ENCODE measurements around the gene NDST1. TPM values are rescaled to one million over a fixed set of nuclear protein-coding genes. Genes with fewer than 3 reads are reported as not detected.

The NDST1 gene
- total and polyA plus RNA-seq, 2 of the 8 experiments (the other 6 are each of a cell fraction or from before 2014, with no cell fraction given) = 27.0 to 72.0 TPM

DNA sequence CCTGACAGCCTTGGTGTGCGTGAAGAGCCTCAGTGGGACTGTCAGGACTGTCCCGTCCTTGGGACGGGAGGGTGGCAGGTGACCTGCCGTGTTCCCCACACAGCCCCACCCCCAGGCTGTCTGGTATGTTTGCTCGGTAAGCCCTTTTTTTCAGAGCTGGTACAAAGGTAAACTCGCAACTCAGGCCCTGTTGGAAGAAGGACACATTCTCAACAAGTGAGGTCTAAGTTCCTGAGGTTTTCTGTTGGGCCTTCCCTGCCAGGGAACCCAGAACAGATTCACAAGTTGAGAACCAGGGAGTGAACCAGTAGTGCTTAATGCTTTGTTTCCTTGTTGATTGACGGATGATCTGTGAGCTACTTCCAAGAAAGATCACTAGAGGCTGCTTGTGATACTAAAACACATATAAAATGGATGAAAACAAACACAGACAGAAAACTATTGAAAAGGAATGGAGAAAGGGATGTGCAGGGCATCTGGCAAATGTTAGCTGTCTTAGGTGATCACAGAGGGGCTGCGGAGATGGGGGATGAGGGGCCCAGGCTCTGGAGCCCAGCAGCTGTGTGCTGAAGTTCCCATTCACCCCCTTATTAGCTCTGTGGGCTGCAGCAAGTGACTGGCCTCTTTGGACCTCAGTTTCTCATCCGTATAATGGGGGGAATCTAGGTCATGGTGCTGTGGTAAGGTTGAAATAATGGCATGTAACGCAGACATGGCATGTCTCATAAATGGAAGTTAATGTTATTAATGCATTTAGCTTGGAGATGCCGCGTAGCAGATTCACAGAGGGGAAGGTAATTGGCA, 2.7 kb downstream of the NDST1 start:
- H3K56ac ChIP-seq (replicated peaks; ENCODE audit: insufficient read length, low read depth, low read length) = no peak overlapping the region
- no peak overlapping the region for H4K8ac ChIP-seq (ENCODE audit: extremely low read depth, insufficient read depth, low read length)
- ChIA-PET POLR2A (ENCODE audit: partially characterized antibody) (interaction anchor here (0.6 to 4.8 kb wide), 11 partner anchors 9 to 66 kb away, joined by 3 to 31 read pairs (median 4); no protein-coding TSS in a partner anchor), CTCF (ENCODE audit: partially characterized antibody) (interaction anchor here (0.5 to 32.0 kb wide), 9 partner anchors 18 to 868 kb away, joined by 3 to 571 read pairs (median 11); partner anchors contain the start of genes NDST1 and RPS14)
- peaks cover 21 to 41% (median 30%) of the 10 kb centered on the region in 4 experiments for H3K4me1 ChIP-seq (replicated peaks in 1 of 4; ENCODE audit: control insufficient read depth in 3 of 4, insufficient read depth in 4 of 4, low read length in 3 of 4)
- no peaks in the 10 kb centered on the region for H3K9me3 ChIP-seq (ENCODE audit: insufficient read depth in 2 of 2, low read depth in 1 of 2, low read length in 1 of 2)
- H3K4me3 ChIP-seq (ENCODE audit: extremely low read depth in 1 of 4, insufficient read depth in 2 of 4, low read depth in 3 of 4, low read length in 4 of 4) = no peak overlapping the region
- H2BK120ac ChIP-seq (replicated peaks; ENCODE audit: low read depth, low read length) = no peak overlapping the region
- no peak overlapping the region for H2AK5ac ChIP-seq (ENCODE audit: low read depth, low read length)
- H2BK5ac ChIP-seq (ENCODE audit: low read depth, low read length) = peak overlapping the region; percentile 36; the same call in 1 of the 2 replicates
- peak overlapping the region; percentile 48 to 53; a peak in 3 of 4 replicates for H3K4me2 ChIP-seq (ENCODE audit: insufficient read depth in 1 of 2, low read depth in 2 of 2, low read length in 2 of 2)
- peak overlapping the region; percentile 23; the same call in 1 of the 2 replicates for H2BK12ac ChIP-seq (ENCODE audit: low read depth, low read length)
- no peaks in the 10 kb centered on the region; a peak in 1 of 8 replicates for H3K36me3 ChIP-seq (ENCODE audit: control insufficient read depth in 2 of 4, insufficient read depth in 4 of 4, low read length in 3 of 4)
- 0 out of 2 replicates have a peak overlapping the region, but pooled peaks have one; percentile 33 for H3K27ac ChIP-seq (ENCODE audit: low read depth, low read length)
- FAIRE-seq (no peak), DNase-seq (ENCODE audit: low read depth in 1 of 2, low spot score in 2 of 2) (no peak)
- H3K9ac ChIP-seq (replicated peaks in 1 of 4; ENCODE audit: extremely low read depth in 1 of 4, low read depth in 3 of 4, low read length in 3 of 4) = no peak overlapping the region
- H4K5ac ChIP-seq (ENCODE audit: insufficient read length, low read depth, low read length) = peak overlapping the region; percentile 7
- peaks cover 4 to 95% of the 10 kb centered on the region in 2 experiments; a peak in 3 of 4 replicates for H3K79me2 ChIP-seq (ENCODE audit: control insufficient read depth in 1 of 2, insufficient read depth in 2 of 2, low read length in 2 of 2)
- H3K14ac ChIP-seq (ENCODE audit: insufficient read length) = no peak overlapping the region
- peaks cover 20 to 27% of the 10 kb centered on the region in 2 experiments for H4K20me1 ChIP-seq (replicated peaks in 1 of 2; ENCODE audit: control insufficient read depth in 1 of 2, insufficient read depth in 2 of 2, low read length in 2 of 2)
- H2AFZ ChIP-seq (ENCODE audit: low read length) = no peak overlapping the region
- H3K79me1 ChIP-seq (ENCODE audit: low read depth, low read length) = peaks cover 47% of the 10 kb centered on the region
- no peaks in the 10 kb centered on the region; the same call in 1 of the 2 replicates for H3K23me2 ChIP-seq (ENCODE audit: low read depth, low read length)
- no peak overlapping the region; the same call in 1 of the 2 replicates for H2BK15ac ChIP-seq (ENCODE audit: low read length)
- H3K27me3 ChIP-seq (replicated peaks in 1 of 4; ENCODE audit: control insufficient read depth in 3 of 4, extremely low read depth in 1 of 4, insufficient read depth in 3 of 4, low read length in 3 of 4) = no peaks in the 10 kb centered on the region
- 74% methylated on average over 12 of the region's 12 CpGs; no CpG with 5 or more reads in 1 of the 2 experiments for WGBS, 2 experiments (ENCODE audit: extremely low coverage in 1 of 2, insufficient coverage in 1 of 2, insufficient read length in 1 of 2, insufficient replicate concordance in 2 of 2, low coverage in 1 of 2, low lambda C conversion rate in 2 of 2, missing lambda C conversion rate in 1 of 2)
- H2BK20ac ChIP-seq (ENCODE audit: low read length) = no peak overlapping the region
- H3K23ac ChIP-seq (ENCODE audit: insufficient read length) = no peak overlapping the region
- H3K4ac ChIP-seq (replicated peaks; ENCODE audit: insufficient read length, low read depth, low read length) = no peak overlapping the region
- no peak overlapping the region for H4K91ac ChIP-seq (replicated peaks; ENCODE audit: insufficient read length, low read length)
- H3K18ac ChIP-seq (ENCODE audit: extremely low read depth, low read length) = peak overlapping the region; percentile 51; the same call in 1 of the 2 replicates
- TF ChIP-seq RXRA (IDR thresholded peaks at IDR 0.05; ENCODE audit: insufficient read depth, low read depth, low read length) = no peak
- TF ChIP-seq SRF (IDR thresholded peaks at IDR 0.05; ENCODE audit: low read depth, low read length) = no peak
- no peak for TF ChIP-seq RNF2 (IDR thresholded peaks at IDR 0.05; ENCODE audit: borderline replicate concordance, low read depth, low read length, missing control alignments, poor library complexity, severe bottlenecking)
- no peak for TF ChIP-seq TEAD4 (IDR thresholded peaks at IDR 0.05; ENCODE audit: low read depth, low read length)
- no peak for TF ChIP-seq SUZ12 (IDR thresholded peaks at IDR 0.05; ENCODE audit: low read length)
- TF ChIP-seq TAF7 (optimal IDR thresholded peaks at IDR 0.05; ENCODE audit: borderline replicate concordance, low read depth, low read length) = no peak
- no peak for TF ChIP-seq SP2 (IDR thresholded peaks at IDR 0.05; ENCODE audit: low read length)
- no peak for TF ChIP-seq RAD21 (IDR thresholded peaks at IDR 0.05 in 1 of 2, conservative IDR thresholded peaks at IDR 0.05 in 1 of 2; ENCODE audit: low read depth in 2 of 2, low read length in 2 of 2)
- no peak for TF ChIP-seq GABPA (IDR thresholded peaks at IDR 0.05; ENCODE audit: borderline replicate concordance, insufficient read depth, low read length)
- TF ChIP-seq HDAC6 (IDR thresholded peaks at IDR 0.05; ENCODE audit: low read depth, low read length) = no peak
